H1 (cell line): ENCODE measurements around the gene DNAH8. TPM values are rescaled to one million over a fixed set of nuclear protein-coding genes. Genes with fewer than 3 reads are reported as not detected.

Experiments used
- CTCF ChIA-PET: fragments of 300-600 bp; sonication (Branson Sonifier 250); formaldehyde crosslinking; loops from one replicate; lab custom pipeline; 2021; ENCODE audit not compliant: partially characterized antibody; lab: Charles Lee
- POLR2A ChIA-PET: fragments of 300-600 bp; sonication (Branson Sonifier 250); formaldehyde crosslinking; loops from one replicate; lab custom pipeline; 2021; ENCODE audit warnings: inconsistent platforms; ENCODE audit not compliant: partially characterized antibody; lab: Charles Lee
- DNase-seq, 2 experiments: peaks; one replicate each; pipeline versions ENCODE4 v3.0.0 to v3.0.0-alpha.2; 2010 to 2022; ENCODE audit warnings: low spot score in 2 of 2, low read depth in 1 of 2, mixed read lengths in 1 of 2
- FAIRE-seq: peaks from 2 replicates; lab custom pipeline; 2011; peaks lifted over from hg19 to GRCh38; lab: Jason Lieb, UNC
- H2AFZ ChIP-seq: 2 replicates; pipeline ENCODE4 v1.8.1; 2012; ENCODE audit warnings: low read length, inconsistent platforms
- H2AK5ac ChIP-seq: 2 replicates; pipeline ENCODE4 v1.6.1; 2013; ENCODE audit warnings: low read depth, low read length
- H2BK120ac ChIP-seq: replicated peaks from 2 replicates; pipeline ENCODE3; 2013; ENCODE audit warnings: low read depth, low read length, inconsistent platforms
- H2BK12ac ChIP-seq: 2 replicates; pipeline ENCODE4 v1.6.1; 2013; ENCODE audit warnings: low read depth, low read length
- H2BK15ac ChIP-seq: 2 replicates; pipeline ENCODE4 v1.6.1; 2013; ENCODE audit warnings: low read length
- H2BK20ac ChIP-seq: 2 replicates; pipeline ENCODE4 v1.6.1; 2013; ENCODE audit warnings: low read length
- H2BK5ac ChIP-seq: 2 replicates; pipeline ENCODE4 v1.6.1; 2013; ENCODE audit warnings: low read depth, low read length
- H3K14ac ChIP-seq: 2 replicates; pipeline ENCODE4 v1.6.1; 2013; ENCODE audit warnings: inconsistent platforms; ENCODE audit not compliant: insufficient read length
- H3K18ac ChIP-seq: 2 replicates; pipeline ENCODE4 v1.6.1; 2013; ENCODE audit warnings: low read length; ENCODE audit errors: extremely low read depth
- H3K23ac ChIP-seq: 2 replicates; pipeline ENCODE4 v1.6.1; 2013; ENCODE audit warnings: inconsistent platforms; ENCODE audit not compliant: insufficient read length
- H3K23me2 ChIP-seq: 2 replicates; pipeline ENCODE4 v1.6.1; 2013; ENCODE audit warnings: low read depth, low read length
- H3K27ac ChIP-seq: 2 replicates; pipeline ENCODE4 v1.6.1; 2011; ENCODE audit warnings: low read depth, low read length, inconsistent platforms
- H3K27me3 ChIP-seq, 4 experiments: replicated peaks in 1 of 4; 1 replicate in 1 of 4; 2 replicates in 3 of 4; pipeline versions ENCODE4 v1.6.1 to v1.8.1; 2011 to 2013; ENCODE audit warnings: low read length in 3 of 4, mild to moderate bottlenecking in 3 of 4, inconsistent platforms in 2 of 4, mixed read lengths in 2 of 4, moderate library complexity in 1 of 4; ENCODE audit not compliant: control insufficient read depth in 3 of 4, insufficient read depth in 3 of 4; ENCODE audit errors: extremely low read depth in 1 of 4
- H3K36me3 ChIP-seq, 4 experiments: 2 replicates each; pipeline versions ENCODE4 v1.6.1 to v1.8.1; 2011 to 2013; ENCODE audit warnings: mild to moderate bottlenecking in 4 of 4, low read length in 3 of 4, moderate library complexity in 2 of 4, control low read depth in 1 of 4, inconsistent platforms in 1 of 4; ENCODE audit not compliant: insufficient read depth in 4 of 4, control insufficient read depth in 2 of 4
- H3K4ac ChIP-seq: replicated peaks from 2 replicates; pipeline ENCODE3; 2013; ENCODE audit warnings: low read length, low read depth, mixed read lengths, inconsistent platforms; ENCODE audit not compliant: insufficient read length
- H3K4me1 ChIP-seq, 4 experiments: replicated peaks in 1 of 4; 1 replicate in 1 of 4; 2 replicates in 3 of 4; pipeline versions ENCODE4 v1.6.1 to v1.8.1; 2011 to 2013; ENCODE audit warnings: low read length in 3 of 4, inconsistent platforms in 2 of 4, mixed read lengths in 1 of 4; ENCODE audit not compliant: insufficient read depth in 4 of 4, control insufficient read depth in 3 of 4
- H3K4me2 ChIP-seq, 2 experiments: 2 replicates each; pipeline versions ENCODE4 v1.6.1 to v1.8.1; 2011 to 2013; ENCODE audit warnings: low read depth in 2 of 2, low read length in 2 of 2, control low read depth in 1 of 2, inconsistent platforms in 1 of 2, mild to moderate bottlenecking in 1 of 2; ENCODE audit not compliant: insufficient read depth in 1 of 2
- H3K4me3 ChIP-seq, 4 experiments: fragments of 200-600, 300-600 bp in 1 of 4; sonication (generic), shearing (Covaris generic), sonication (Bioruptor Twin) in 1 of 4; 2 replicates each; pipeline versions ENCODE4 v1.5.1 to v1.8.1; 2011 to 2016; ENCODE audit warnings: low read length in 4 of 4, low read depth in 3 of 4, control low read depth in 2 of 4, inconsistent platforms in 2 of 4, mild to moderate bottlenecking in 2 of 4, mixed read lengths in 1 of 4, moderate library complexity in 1 of 4; ENCODE audit not compliant: insufficient read depth in 2 of 4; ENCODE audit errors: extremely low read depth in 1 of 4
- H3K56ac ChIP-seq: replicated peaks from 2 replicates; pipeline ENCODE3; 2013; ENCODE audit warnings: low read depth, mild to moderate bottlenecking, mixed read lengths, low read length, inconsistent platforms; ENCODE audit not compliant: insufficient read length
- H3K79me1 ChIP-seq: 2 replicates; pipeline ENCODE4 v1.6.1; 2013; ENCODE audit warnings: low read depth, low read length, control low read depth
- H3K79me2 ChIP-seq, 2 experiments: 2 replicates each; pipeline versions ENCODE4 v1.6.1 to v1.8.1; 2012 to 2013; ENCODE audit warnings: low read length in 2 of 2, mild to moderate bottlenecking in 2 of 2, inconsistent platforms in 1 of 2; ENCODE audit not compliant: insufficient read depth in 2 of 2, control insufficient read depth in 1 of 2
- H3K9ac ChIP-seq, 4 experiments: replicated peaks in 1 of 4; 1 replicate in 1 of 4; 2 replicates in 3 of 4; pipeline versions ENCODE4 v1.6.1 to v1.8.1; 2011 to 2013; ENCODE audit warnings: low read depth in 3 of 4, low read length in 3 of 4, control low read depth in 2 of 4, mild to moderate bottlenecking in 2 of 4, moderate library complexity in 2 of 4, inconsistent platforms in 1 of 4; ENCODE audit errors: extremely low read depth in 1 of 4
- H3K9me3 ChIP-seq, 2 experiments: 2 replicates each; pipeline versions ENCODE4 v1.6.1 to v1.8.1; 2012 to 2013; ENCODE audit warnings: mild to moderate bottlenecking in 2 of 2, moderate library complexity in 2 of 2, control low read depth in 1 of 2, inconsistent platforms in 1 of 2, low read depth in 1 of 2, low read length in 1 of 2, mixed read lengths in 1 of 2; ENCODE audit not compliant: insufficient read depth in 2 of 2
- H4K20me1 ChIP-seq, 2 experiments: replicated peaks in 1 of 2; 2 replicates each; pipeline versions ENCODE3 to v1.8.1; 2011 to 2013; ENCODE audit warnings: inconsistent platforms in 2 of 2, low read length in 2 of 2, mild to moderate bottlenecking in 1 of 2; ENCODE audit not compliant: insufficient read depth in 2 of 2, control insufficient read depth in 1 of 2
- H4K5ac ChIP-seq: 2 replicates; pipeline ENCODE4 v1.6.1; 2013; ENCODE audit warnings: low read length, low read depth, mixed read lengths, inconsistent platforms; ENCODE audit not compliant: insufficient read length
- H4K8ac ChIP-seq: 2 replicates; pipeline ENCODE4 v1.8.0; 2013; ENCODE audit warnings: mild to moderate bottlenecking, moderate library complexity, low read length, inconsistent platforms; ENCODE audit not compliant: insufficient read depth; ENCODE audit errors: extremely low read depth
- H4K91ac ChIP-seq: replicated peaks from 2 replicates; pipeline ENCODE3; 2013; ENCODE audit warnings: low read length, mixed read lengths, inconsistent platforms; ENCODE audit not compliant: insufficient read length
- CHD2 ChIP-seq: IDR thresholded peaks from 2 replicates; pipeline ENCODE4 v1.6.1; 2012; ENCODE audit warnings: low read length, improper control_type of control experiment
- RNF2 ChIP-seq: fragments of 200-900, 300-1000 bp; sonication (generic); IDR thresholded peaks from 2 replicates; pipeline ENCODE4 v1.7.1; 2016; ENCODE audit warnings: borderline replicate concordance, low read depth, mild to moderate bottlenecking, antibody characterized with exemption, low read length; ENCODE audit not compliant: poor library complexity, severe bottlenecking; ENCODE audit errors: missing control alignments
- SIX5 ChIP-seq: IDR thresholded peaks from 2 replicates; pipeline ENCODE4 v1.6.1; 2011; ENCODE audit warnings: mild to moderate bottlenecking, low read depth, low read length
- WGBS, 2 experiments: shearing (Covaris generic) in 1 of 2; methylation state at CpG; one replicate each; pipeline versions ENCODE4 v1.1.6 to v1.1.7; 2013 to 2015; ENCODE audit warnings: low lambda C conversion rate in 2 of 2, mixed read lengths in 2 of 2, inconsistent platforms in 1 of 2, low coverage in 1 of 2, missing lambda C conversion rate in 1 of 2; ENCODE audit not compliant: insufficient replicate concordance in 2 of 2, insufficient coverage in 1 of 2, insufficient read length in 1 of 2; ENCODE audit errors: extremely low coverage in 1 of 2, missing lambda C conversion rate in 1 of 2; 5-methylcytosine and 5-hydroxymethylcytosine counted together
- polyA plus RNA-seq, 7 experiments: library from polyadenylated mRNA; depleted of rRNA in 3 of 7; stranded (reverse) in 5 of 7; unstranded in 2 of 7; fragments of >200 nt in 5 of 7; fragments of 200-250 nt in 2 of 7; gene quantifications; 1 replicate in 5 of 7; 2 replicates in 1 of 7; 4 replicates in 1 of 7; pipeline versions ENCODE4 v1.2.1 to v1.2.3, GENCODE V29; 2011 to 2013; ENCODE audit warnings: missing spikeins in 2 of 7, mixed read lengths in 2 of 7
- total RNA-seq: library from RNA; stranded (reverse); fragmentation: NEBNext Ultra II Directional; extraction: Animal tissue kit (Norgen Biotek cat#: 25700); gene quantifications from 2 replicates; pipeline ENCODE4 v1.2.1, GENCODE V29; 2021

The DNAH8 gene
- total and polyA plus RNA-seq, 2 of the 8 experiments (the other 6 are each of a cell fraction or from before 2014, with no cell fraction given): under 0.01 TPM; not detected in 1

- Histone ChIP-seq H3K18ac (no peak overlapping the region), H3K9me3 (no peaks in the 10 kb centered on the region), H3K9ac (no peak overlapping the region), H3K27me3 (peaks cover 3 to 38% (median 33%) of the 10 kb centered on the region in 4 experiments), H2BK15ac (0 out of 2 replicates have a peak overlapping the region, but pooled peaks have one; percentile 46), H3K27ac (no peak overlapping the region), H2AK5ac (no peak overlapping the region), H2BK5ac (no peak overlapping the region), H2AFZ (0 out of 2 replicates have a peak overlapping the region, but pooled peaks have one; percentile 34), H2BK120ac (no peak overlapping the region), H3K36me3 (no peaks in the 10 kb centered on the region), H4K8ac (no peak overlapping the region), H4K5ac (no peak overlapping the region), H3K23ac (no peak overlapping the region), H3K23me2 (peaks cover 12% of the 10 kb centered on the region; the same call in 1 of the 2 replicates), H3K56ac (no peak overlapping the region), H3K79me2 (no peaks in the 10 kb centered on the region), H3K14ac (no peak overlapping the region), H3K4me3 (peak overlapping the region; percentile 65 to 85 (median 72)), H2BK12ac (no peak overlapping the region), H3K4me1 (peaks cover 0 to 5% (median 4%) of the 10 kb centered on the region in 4 experiments; a peak in 3 of 7 replicates), H2BK20ac (no peak overlapping the region), H4K91ac (no peak overlapping the region), H3K79me1 (no peaks in the 10 kb centered on the region), H3K4me2 (peak overlapping the region; percentile 77 to 84; a peak in 3 of 4 replicates), H4K20me1 (peaks cover 3 to 9% of the 10 kb centered on the region in 2 experiments), H3K4ac (no peak overlapping the region)
- ChIA-PET CTCF (interaction anchor here (0.6 to 4.7 kb wide), 13 partner anchors 11 to 1306 kb away, joined by 3 to 20 read pairs (median 4); no protein-coding TSS in a partner anchor), POLR2A (interaction anchor here (0.8 kb wide), 1 partner anchor 14 kb away, joined by 5 read pairs; no protein-coding TSS in a partner anchor)
- no peak for TF ChIP-seq SIX5
- peak; percentile 17 for TF ChIP-seq RNF2
- TF ChIP-seq CHD2: no peak
- FAIRE-seq: no peak
- 90% methylated on average over 5 of the region's 6 CpGs; no CpG with 5 or more reads in 1 of the 2 experiments for WGBS, 2 experiments
- no peak for DNase-seq
Observed at GRCh38 chr6:39047434-39048327, 332.6 kb downstream of the DNAH8 start.
